ENCODE results near the gene IGSF9B. TPM values are rescaled to one million over a fixed set of nuclear protein-coding genes. Genes with fewer than 3 reads are reported as not detected.

Gene IGSF9B
- total RNA-seq, 1 experiment from 2014 or later: not detected

DNA sequence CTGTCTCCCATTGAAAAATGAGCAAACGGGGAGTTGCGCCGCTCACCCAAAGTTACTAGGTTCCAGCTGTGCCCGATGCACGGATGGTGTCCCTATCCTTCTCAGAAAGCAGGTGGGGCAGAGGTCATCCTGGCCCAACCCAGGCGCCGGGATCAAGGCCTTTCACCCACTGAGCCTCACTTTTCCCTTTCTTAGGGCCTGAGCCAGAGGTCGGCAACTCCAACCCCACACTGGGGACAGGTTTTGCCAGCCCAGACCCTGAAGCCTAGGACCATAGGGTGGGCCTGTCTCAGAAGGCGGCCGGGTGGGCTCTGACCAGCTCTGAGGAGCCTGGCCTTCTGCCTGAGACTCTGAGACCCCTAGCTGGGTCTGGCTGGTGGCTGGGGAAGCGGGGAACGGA lies 6.3 kb downstream of the IGSF9B start:
- peaks cover 98% of the 10 kb centered on the region for H3K27me3 ChIP-seq (ENCODE audit: insufficient read depth, low read depth)

DNA sequence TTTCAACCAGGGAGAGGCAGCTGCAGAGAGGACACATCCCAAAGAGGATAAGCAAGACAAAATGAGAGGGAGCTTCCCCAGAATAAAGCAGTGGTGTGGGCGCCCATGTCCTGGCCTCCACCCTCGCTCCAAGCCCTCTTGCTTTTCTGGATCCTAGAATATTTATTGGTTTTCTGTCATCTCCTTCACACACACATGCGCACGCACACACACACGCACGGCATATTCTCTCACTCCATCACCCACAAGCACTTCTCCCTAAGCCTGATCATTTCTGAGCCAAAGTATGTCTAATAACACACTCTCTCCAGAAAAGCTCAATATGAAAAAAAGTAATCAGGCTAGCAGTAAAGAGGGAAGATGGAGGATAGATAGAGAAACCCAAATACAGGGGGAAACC lies 7.6 kb downstream of the IGSF9B start:
- CTCF ChIA-PET: no interaction called here
- POLR2A ChIA-PET (ENCODE audit: unreplicated experiment): no interaction called here
- H3K79me2 ChIP-seq (ENCODE audit: low read depth): no peaks in the 10 kb centered on the region

More for the DNA sequence above, 6.3 kb downstream of the IGSF9B start:
- Histone ChIP-seq H3K4me2 (no peak overlapping the region), H3K4me1 (replicated peaks; ENCODE audit: insufficient read depth) (no peaks in the 10 kb centered on the region), H3F3A (ENCODE audit: insufficient read depth, low read depth) (no peaks in the 10 kb centered on the region), H3K4me3 (no peak overlapping the region), H2AFZ (no peak overlapping the region), H3K9me2 (ENCODE audit: insufficient read depth) (no peaks in the 10 kb centered on the region), H3K9me3 (ENCODE audit: insufficient read depth, low read depth) (no peaks in the 10 kb centered on the region), H3K79me2 (ENCODE audit: low read depth) (no peaks in the 10 kb centered on the region), H4K20me1 (ENCODE audit: insufficient read depth) (no peaks in the 10 kb centered on the region), H3K27ac (no peak overlapping the region), H3K36me3 (ENCODE audit: low read depth) (no peaks in the 10 kb centered on the region)
- TF ChIP-seq, protein P1, sequence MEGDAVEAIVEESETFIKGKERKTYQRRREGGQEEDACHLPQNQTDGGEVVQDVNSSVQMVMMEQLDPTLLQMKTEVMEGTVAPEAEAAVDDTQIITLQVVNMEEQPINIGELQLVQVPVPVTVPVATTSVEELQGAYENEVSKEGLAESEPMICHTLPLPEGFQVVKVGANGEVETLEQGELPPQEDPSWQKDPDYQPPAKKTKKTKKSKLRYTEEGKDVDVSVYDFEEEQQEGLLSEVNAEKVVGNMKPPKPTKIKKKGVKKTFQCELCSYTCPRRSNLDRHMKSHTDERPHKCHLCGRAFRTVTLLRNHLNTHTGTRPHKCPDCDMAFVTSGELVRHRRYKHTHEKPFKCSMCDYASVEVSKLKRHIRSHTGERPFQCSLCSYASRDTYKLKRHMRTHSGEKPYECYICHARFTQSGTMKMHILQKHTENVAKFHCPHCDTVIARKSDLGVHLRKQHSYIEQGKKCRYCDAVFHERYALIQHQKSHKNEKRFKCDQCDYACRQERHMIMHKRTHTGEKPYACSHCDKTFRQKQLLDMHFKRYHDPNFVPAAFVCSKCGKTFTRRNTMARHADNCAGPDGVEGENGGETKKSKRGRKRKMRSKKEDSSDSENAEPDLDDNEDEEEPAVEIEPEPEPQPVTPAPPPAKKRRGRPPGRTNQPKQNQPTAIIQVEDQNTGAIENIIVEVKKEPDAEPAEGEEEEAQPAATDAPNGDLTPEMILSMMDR (conservative IDR thresholded peaks at IDR 0.05): no peak
- TF ChIP-seq EZH2 (IDR thresholded peaks at IDR 0.05; ENCODE audit: low read depth): no peak
- ChIA-PET POLR2A (ENCODE audit: unreplicated experiment) (no interaction called here), CTCF (no interaction called here)
- no TSS peak for BruUV-seq (replicated peaks)
- DNase-seq: no peak
- intact Hi-C loops (cut with micrococcal nuclease; ENCODE audit: unreplicated experiment): no loop called here

DNA sequence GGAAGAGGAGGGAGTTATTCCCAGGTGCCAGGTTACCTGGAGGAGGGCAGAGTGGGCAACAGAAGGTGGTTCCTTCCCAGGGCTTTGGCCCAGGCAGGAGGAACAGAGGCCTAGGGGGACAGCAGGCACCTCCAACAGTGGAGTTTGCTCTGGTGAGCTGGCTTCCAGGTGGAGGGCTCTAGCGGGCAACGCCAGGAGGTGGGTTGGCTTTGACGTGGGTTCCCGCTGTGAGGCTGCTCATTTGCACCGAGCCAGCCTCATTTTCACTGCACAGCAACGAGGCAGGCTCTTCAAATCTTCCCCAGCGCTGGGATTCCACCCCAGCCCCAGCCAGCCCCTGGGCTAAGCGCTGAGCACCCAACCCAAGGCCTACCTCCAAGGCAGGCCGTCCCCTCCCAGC lies 8.1 kb downstream of the IGSF9B start:
- intact Hi-C loops (cut with micrococcal nuclease; ENCODE audit: unreplicated experiment): no loop called here
- H3K27ac ChIP-seq: no peak overlapping the region
- CTCF ChIA-PET: no interaction called here

More for the DNA sequence above, 7.6 kb downstream of the IGSF9B start:
- H3K4me2 ChIP-seq: no peak overlapping the region
- H4K20me1 ChIP-seq (ENCODE audit: insufficient read depth): no peaks in the 10 kb centered on the region
- H3K27me3 ChIP-seq (ENCODE audit: insufficient read depth, low read depth): peaks cover 98% of the 10 kb centered on the region
- H3F3A ChIP-seq (ENCODE audit: insufficient read depth, low read depth): no peaks in the 10 kb centered on the region
- no peaks in the 10 kb centered on the region for H3K4me1 ChIP-seq (replicated peaks; ENCODE audit: insufficient read depth)
- no peaks in the 10 kb centered on the region for H3K9me2 ChIP-seq (ENCODE audit: insufficient read depth)
- H3K27ac ChIP-seq: no peak overlapping the region
- no peaks in the 10 kb centered on the region for H3K9me3 ChIP-seq (ENCODE audit: insufficient read depth, low read depth)
- no peak for TF ChIP-seq EZH2 (IDR thresholded peaks at IDR 0.05; ENCODE audit: low read depth)
- TF ChIP-seq, protein P1 (conservative IDR thresholded peaks at IDR 0.05): no peak
- BruUV-seq (replicated peaks): no TSS peak
- no peak overlapping the region for H2AFZ ChIP-seq
- H3K4me3 ChIP-seq: no peak overlapping the region
- DNase-seq: no peak
- intact Hi-C loops (cut with micrococcal nuclease; ENCODE audit: unreplicated experiment): no loop called here
- H3K36me3 ChIP-seq (ENCODE audit: low read depth): no peaks in the 10 kb centered on the region

More for the DNA sequence above, 8.1 kb downstream of the IGSF9B start:
- Histone ChIP-seq H4K20me1 (ENCODE audit: insufficient read depth) (no peaks in the 10 kb centered on the region), H3K4me1 (replicated peaks; ENCODE audit: insufficient read depth) (no peaks in the 10 kb centered on the region), H3K4me2 (no peak overlapping the region), H2AFZ (no peak overlapping the region), H3K4me3 (no peak overlapping the region), H3K79me2 (ENCODE audit: low read depth) (no peaks in the 10 kb centered on the region), H3K36me3 (ENCODE audit: low read depth) (no peaks in the 10 kb centered on the region), H3K9me3 (ENCODE audit: insufficient read depth, low read depth) (no peaks in the 10 kb centered on the region), H3F3A (ENCODE audit: insufficient read depth, low read depth) (no peaks in the 10 kb centered on the region), H3K9me2 (ENCODE audit: insufficient read depth) (no peaks in the 10 kb centered on the region), H3K27me3 (ENCODE audit: insufficient read depth, low read depth) (peaks cover 98% of the 10 kb centered on the region)
- TF ChIP-seq, protein P1 (conservative IDR thresholded peaks at IDR 0.05): no peak
- no peak for TF ChIP-seq EZH2 (IDR thresholded peaks at IDR 0.05; ENCODE audit: low read depth)
- no TSS peak for BruUV-seq (replicated peaks)
- no peak for DNase-seq
- POLR2A ChIA-PET (ENCODE audit: unreplicated experiment): no interaction called here

Measured in PC-9 (cell line).